ENCODE data around the gene ING2.
A peak's percentile ranks its signal among the peaks of the same experiment; 100 is the strongest.

The ING2 gene

DNA sequence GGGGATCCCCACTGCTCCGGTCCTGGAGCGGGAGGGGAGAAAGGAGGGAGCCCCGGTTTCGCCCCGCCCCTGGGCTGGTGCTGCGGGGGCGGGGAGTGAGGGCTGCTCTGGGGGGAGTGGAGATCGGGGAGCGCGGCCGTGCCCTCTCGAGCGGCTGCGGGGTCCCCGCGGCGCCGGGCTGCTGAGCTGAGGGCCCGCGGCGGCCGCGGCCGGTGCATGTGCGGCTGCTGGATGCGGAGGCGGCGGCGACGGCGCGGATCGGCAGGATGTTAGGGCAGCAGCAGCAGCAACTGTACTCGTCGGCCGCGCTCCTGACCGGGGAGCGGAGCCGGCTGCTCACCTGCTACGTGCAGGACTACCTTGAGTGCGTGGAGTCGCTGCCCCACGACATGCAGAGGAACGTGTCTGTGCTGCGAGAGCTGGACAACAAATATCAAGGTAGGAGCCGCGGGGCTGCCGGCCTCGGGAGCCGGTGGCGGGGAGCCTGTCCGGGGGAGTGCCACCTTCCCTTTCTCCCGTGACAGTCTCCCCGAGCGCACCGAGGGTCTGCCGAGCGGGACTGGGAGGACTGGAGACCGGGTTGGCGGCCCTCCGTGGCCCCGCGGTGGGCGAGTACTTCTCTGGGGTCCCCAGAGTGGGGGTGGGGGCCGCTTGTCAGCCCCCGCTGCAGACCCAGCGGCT is at the start of gene ING2:
TSS of gene ING2 (plus strand) at position 129 of the 681 bp plus-strand sequence. CDS start at position 267, 138 bp downstream.
- TF ChIP-seq BACH2 (CRISPR knock-in tag; IDR thresholded peaks at IDR 0.05; ENCODE audit: borderline replicate concordance): no peak
- TF ChIP-seq POU6F1 (CRISPR knock-in tag; IDR thresholded peaks at IDR 0.05; ENCODE audit: borderline replicate concordance, low read depth): no peak
- TF ChIP-seq ZC3H10 (CRISPR knock-in tag; IDR thresholded peaks at IDR 0.05): no peak
- no peak for TF ChIP-seq ZNF8 (CRISPR knock-in tag; IDR thresholded peaks at IDR 0.05)
- TF ChIP-seq, protein P1, sequence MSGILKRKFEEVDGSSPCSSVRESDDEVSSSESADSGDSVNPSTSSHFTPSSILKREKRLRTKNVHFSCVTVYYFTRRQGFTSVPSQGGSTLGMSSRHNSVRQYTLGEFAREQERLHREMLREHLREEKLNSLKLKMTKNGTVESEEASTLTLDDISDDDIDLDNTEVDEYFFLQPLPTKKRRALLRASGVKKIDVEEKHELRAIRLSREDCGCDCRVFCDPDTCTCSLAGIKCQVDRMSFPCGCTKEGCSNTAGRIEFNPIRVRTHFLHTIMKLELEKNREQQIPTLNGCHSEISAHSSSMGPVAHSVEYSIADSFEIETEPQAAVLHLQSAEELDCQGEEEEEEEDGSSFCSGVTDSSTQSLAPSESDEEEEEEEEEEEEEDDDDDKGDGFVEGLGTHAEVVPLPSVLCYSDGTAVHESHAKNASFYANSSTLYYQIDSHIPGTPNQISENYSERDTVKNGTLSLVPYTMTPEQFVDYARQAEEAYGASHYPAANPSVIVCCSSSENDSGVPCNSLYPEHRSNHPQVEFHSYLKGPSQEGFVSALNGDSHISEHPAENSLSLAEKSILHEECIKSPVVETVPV (CRISPR knock-in tag; IDR thresholded peaks at IDR 0.05): no peak
- TF ChIP-seq RARB (CRISPR knock-in tag; IDR thresholded peaks at IDR 0.05): no peak
- TF ChIP-seq ZFP3 (CRISPR knock-in tag; IDR thresholded peaks at IDR 0.05): no peak
- no peak for TF ChIP-seq ZFP30 (CRISPR knock-in tag; IDR thresholded peaks at IDR 0.05)
- no peak for TF ChIP-seq PPARA (CRISPR knock-in tag; IDR thresholded peaks at IDR 0.05; ENCODE audit: borderline replicate concordance)
- TF ChIP-seq, protein P2, sequence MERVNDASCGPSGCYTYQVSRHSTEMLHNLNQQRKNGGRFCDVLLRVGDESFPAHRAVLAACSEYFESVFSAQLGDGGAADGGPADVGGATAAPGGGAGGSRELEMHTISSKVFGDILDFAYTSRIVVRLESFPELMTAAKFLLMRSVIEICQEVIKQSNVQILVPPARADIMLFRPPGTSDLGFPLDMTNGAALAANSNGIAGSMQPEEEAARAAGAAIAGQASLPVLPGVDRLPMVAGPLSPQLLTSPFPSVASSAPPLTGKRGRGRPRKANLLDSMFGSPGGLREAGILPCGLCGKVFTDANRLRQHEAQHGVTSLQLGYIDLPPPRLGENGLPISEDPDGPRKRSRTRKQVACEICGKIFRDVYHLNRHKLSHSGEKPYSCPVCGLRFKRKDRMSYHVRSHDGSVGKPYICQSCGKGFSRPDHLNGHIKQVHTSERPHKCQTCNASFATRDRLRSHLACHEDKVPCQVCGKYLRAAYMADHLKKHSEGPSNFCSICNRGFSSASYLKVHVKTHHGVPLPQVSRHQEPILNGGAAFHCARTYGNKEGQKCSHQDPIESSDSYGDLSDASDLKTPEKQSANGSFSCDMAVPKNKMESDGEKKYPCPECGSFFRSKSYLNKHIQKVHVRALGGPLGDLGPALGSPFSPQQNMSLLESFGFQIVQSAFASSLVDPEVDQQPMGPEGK (CRISPR knock-in tag; IDR thresholded peaks at IDR 0.05; ENCODE audit: borderline replicate concordance): no peak
- TF ChIP-seq, protein P3, sequence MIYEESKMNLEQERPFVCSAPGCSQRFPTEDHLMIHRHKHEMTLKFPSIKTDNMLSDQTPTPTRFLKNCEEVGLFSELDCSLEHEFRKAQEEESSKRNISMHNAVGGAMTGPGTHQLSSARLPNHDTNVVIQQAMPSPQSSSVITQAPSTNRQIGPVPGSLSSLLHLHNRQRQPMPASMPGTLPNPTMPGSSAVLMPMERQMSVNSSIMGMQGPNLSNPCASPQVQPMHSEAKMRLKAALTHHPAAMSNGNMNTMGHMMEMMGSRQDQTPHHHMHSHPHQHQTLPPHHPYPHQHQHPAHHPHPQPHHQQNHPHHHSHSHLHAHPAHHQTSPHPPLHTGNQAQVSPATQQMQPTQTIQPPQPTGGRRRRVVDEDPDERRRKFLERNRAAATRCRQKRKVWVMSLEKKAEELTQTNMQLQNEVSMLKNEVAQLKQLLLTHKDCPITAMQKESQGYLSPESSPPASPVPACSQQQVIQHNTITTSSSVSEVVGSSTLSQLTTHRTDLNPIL (CRISPR knock-in tag; IDR thresholded peaks at IDR 0.05; ENCODE audit: low read depth): no peak
- no peak for TF ChIP-seq OSR1 (CRISPR knock-in tag; IDR thresholded peaks at IDR 0.05)
- no peak for TF ChIP-seq TOX (CRISPR knock-in tag; IDR thresholded peaks at IDR 0.05; ENCODE audit: borderline replicate concordance)
- TF ChIP-seq, protein P4, sequence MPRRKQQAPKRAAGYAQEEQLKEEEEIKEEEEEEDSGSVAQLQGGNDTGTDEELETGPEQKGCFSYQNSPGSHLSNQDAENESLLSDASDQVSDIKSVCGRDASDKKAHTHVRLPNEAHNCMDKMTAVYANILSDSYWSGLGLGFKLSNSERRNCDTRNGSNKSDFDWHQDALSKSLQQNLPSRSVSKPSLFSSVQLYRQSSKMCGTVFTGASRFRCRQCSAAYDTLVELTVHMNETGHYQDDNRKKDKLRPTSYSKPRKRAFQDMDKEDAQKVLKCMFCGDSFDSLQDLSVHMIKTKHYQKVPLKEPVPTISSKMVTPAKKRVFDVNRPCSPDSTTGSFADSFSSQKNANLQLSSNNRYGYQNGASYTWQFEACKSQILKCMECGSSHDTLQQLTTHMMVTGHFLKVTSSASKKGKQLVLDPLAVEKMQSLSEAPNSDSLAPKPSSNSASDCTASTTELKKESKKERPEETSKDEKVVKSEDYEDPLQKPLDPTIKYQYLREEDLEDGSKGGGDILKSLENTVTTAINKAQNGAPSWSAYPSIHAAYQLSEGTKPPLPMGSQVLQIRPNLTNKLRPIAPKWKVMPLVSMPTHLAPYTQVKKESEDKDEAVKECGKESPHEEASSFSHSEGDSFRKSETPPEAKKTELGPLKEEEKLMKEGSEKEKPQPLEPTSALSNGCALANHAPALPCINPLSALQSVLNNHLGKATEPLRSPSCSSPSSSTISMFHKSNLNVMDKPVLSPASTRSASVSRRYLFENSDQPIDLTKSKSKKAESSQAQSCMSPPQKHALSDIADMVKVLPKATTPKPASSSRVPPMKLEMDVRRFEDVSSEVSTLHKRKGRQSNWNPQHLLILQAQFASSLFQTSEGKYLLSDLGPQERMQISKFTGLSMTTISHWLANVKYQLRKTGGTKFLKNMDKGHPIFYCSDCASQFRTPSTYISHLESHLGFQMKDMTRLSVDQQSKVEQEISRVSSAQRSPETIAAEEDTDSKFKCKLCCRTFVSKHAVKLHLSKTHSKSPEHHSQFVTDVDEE (CRISPR knock-in tag; IDR thresholded peaks at IDR 0.05): no peak
- no peak for TF ChIP-seq ZNF70 (CRISPR knock-in tag; IDR thresholded peaks at IDR 0.05)
- no peak for TF ChIP-seq ZNF565 (CRISPR knock-in tag; conservative IDR thresholded peaks at IDR 0.05; ENCODE audit: low read depth)
- TF ChIP-seq SNAI2 (CRISPR knock-in tag; IDR thresholded peaks at IDR 0.05): no peak
- TF ChIP-seq ISL1 (CRISPR knock-in tag; IDR thresholded peaks at IDR 0.05): no peak
- no peak for TF ChIP-seq CSDC2 (CRISPR knock-in tag; IDR thresholded peaks at IDR 0.05)
- no peak for TF ChIP-seq TCF4 (CRISPR knock-in tag; IDR thresholded peaks at IDR 0.05; ENCODE audit: borderline replicate concordance)
- ATAC-seq: peak; percentile 71

DNA sequence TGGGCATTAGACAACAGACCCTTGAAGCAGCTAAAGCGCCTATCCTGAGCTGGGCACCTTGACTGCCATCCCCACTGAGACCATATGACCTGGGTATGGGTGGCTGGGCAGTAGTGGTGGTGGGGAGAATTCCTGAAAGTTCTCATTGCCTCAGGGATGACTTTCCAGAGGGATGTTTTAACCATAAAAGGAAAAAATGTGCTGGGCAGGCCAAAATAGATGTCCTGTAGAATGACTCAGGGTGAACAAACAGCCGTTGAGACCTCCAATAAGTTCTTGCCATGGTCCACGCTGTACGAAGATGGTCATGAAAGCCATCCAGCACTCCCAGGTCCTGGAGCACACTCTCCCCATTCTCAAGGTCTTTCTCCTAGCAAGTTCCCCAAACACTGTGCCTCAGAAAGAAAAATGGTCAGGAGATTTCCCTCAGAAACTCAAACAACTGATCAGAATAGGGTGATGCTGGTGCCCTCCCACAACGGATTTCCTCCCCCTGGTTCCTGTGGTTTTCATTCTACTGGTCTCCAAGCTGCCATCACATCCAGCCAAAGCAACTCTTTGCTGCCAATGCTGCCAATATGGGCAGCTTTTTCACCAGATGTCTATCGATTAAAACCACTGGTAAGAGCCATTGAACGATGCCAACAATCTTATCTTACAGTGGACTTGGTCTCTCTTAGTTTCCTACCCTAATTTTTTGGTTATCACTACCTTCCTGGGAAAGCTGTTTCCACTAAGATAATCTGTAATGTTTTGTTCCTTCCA is 49.2 kb upstream of the ING2 start:
- ATAC-seq: no peak
- TF ChIP-seq TCF4 (CRISPR knock-in tag; IDR thresholded peaks at IDR 0.05; ENCODE audit: borderline replicate concordance): no peak
- no peak for TF ChIP-seq POU6F1 (CRISPR knock-in tag; IDR thresholded peaks at IDR 0.05; ENCODE audit: borderline replicate concordance, low read depth)
- no peak for TF ChIP-seq ZNF70 (CRISPR knock-in tag; IDR thresholded peaks at IDR 0.05)
- no peak for TF ChIP-seq ARNTL (CRISPR knock-in tag; IDR thresholded peaks at IDR 0.05; ENCODE audit: borderline replicate concordance, low read depth)
- TF ChIP-seq ISL1 (CRISPR knock-in tag; IDR thresholded peaks at IDR 0.05): no peak
- TF ChIP-seq, protein P3 (CRISPR knock-in tag; IDR thresholded peaks at IDR 0.05; ENCODE audit: low read depth): no peak
- no peak for TF ChIP-seq GLIS3 (CRISPR knock-in tag; IDR thresholded peaks at IDR 0.05)
- no peak for TF ChIP-seq TOX (CRISPR knock-in tag; IDR thresholded peaks at IDR 0.05; ENCODE audit: borderline replicate concordance)
- no peak for TF ChIP-seq ZFP30 (CRISPR knock-in tag; IDR thresholded peaks at IDR 0.05)
- TF ChIP-seq ZFP3 (CRISPR knock-in tag; IDR thresholded peaks at IDR 0.05): no peak
- TF ChIP-seq, protein P2 (CRISPR knock-in tag; IDR thresholded peaks at IDR 0.05; ENCODE audit: borderline replicate concordance): no peak
- no peak for TF ChIP-seq ZC3H10 (CRISPR knock-in tag; IDR thresholded peaks at IDR 0.05)

Measured in SK-N-SH treated with all-trans-retinoic acid at 6 μM for 48 hours (cell line).